ENCODE measurements around the gene RRP1. TPM values are rescaled to one million over a fixed set of nuclear protein-coding genes. Genes with fewer than 3 reads are reported as not detected.

The RRP1 gene
- total and polyA plus RNA-seq, 2 of the 13 experiments (the other 11 are each of a cell fraction or from before 2014, with no cell fraction given) = 20.1 to 35.1 TPM

DNA sequence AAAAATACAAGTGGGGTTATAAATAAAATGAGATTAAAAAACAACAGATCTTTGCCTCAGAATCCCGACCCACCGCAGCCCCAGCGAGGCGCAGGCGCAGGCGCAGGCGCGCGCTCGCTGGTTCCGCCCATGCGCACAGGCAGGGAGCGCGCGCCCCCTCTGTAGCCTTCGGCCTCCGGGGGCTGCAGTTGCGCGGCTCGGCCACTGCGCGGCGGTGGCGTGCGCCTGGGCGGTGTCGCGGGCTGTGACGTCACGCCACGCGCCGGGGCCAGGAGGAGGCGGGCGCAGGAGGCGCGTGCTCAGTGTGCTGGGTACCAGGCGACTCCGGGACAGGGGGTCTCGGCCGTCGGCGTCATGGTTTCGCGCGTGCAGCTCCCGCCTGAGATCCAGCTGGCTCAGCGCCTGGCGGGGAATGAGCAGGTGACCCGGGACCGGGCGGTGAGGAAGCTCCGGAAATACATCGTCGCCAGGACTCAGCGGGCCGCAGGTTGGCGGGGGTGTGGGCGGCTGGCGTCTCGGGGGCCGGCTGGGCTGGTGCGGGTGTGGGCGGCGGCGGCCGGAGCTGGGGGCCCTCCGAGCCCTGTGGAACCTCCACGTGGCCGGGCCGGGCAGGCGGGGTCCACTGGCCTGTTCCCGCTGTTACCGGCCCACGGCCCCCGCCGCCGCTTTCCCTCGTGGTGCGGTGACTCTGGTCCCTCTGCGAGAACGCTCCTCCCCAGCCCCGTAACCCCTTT, at the start of gene RRP1 (continued):
- TF ChIP-seq ZNF318 (CRISPR knock-in tag; IDR thresholded peaks at IDR 0.05) (no peak), HOXD1 (CRISPR knock-in tag; IDR thresholded peaks at IDR 0.05) (0 out of 2 replicates have a peak, but pooled peaks have one; percentile 22), HHEX (CRISPR knock-in tag; IDR thresholded peaks at IDR 0.05) (no peak), NBN (conservative IDR thresholded peaks at IDR 0.05) (no peak), HMG20A (CRISPR knock-in tag; IDR thresholded peaks at IDR 0.05; ENCODE audit: borderline replicate concordance) (no peak), MTF2 (CRISPR knock-in tag; IDR thresholded peaks at IDR 0.05; ENCODE audit: borderline replicate concordance) (no peak), ZNF780A (CRISPR knock-in tag; IDR thresholded peaks at IDR 0.05) (no peak), NFE2 (CRISPR knock-in tag; IDR thresholded peaks at IDR 0.05) (no peak), NKX3-1 (CRISPR knock-in tag; IDR thresholded peaks at IDR 0.05) (no peak), TCF7L2 (IDR thresholded peaks at IDR 0.05; ENCODE audit: low read depth, low read length) (no peak), ELK4 (CRISPR knock-in tag; IDR thresholded peaks at IDR 0.05; ENCODE audit: borderline replicate concordance) (no peak), ATF3 (CRISPR knock-in tag; IDR thresholded peaks at IDR 0.05) (peak; percentile 60), ATF7 (IDR thresholded peaks at IDR 0.05) (peak; percentile 39; the same call in 1 of the 2 replicates), ATF7 (CRISPR knock-in tag; IDR thresholded peaks at IDR 0.05) (peak; percentile 55)
- TF ChIP-seq, protein P1, sequence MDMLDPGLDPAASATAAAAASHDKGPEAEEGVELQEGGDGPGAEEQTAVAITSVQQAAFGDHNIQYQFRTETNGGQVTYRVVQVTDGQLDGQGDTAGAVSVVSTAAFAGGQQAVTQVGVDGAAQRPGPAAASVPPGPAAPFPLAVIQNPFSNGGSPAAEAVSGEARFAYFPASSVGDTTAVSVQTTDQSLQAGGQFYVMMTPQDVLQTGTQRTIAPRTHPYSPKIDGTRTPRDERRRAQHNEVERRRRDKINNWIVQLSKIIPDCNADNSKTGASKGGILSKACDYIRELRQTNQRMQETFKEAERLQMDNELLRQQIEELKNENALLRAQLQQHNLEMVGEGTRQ (IDR thresholded peaks at IDR 0.05; ENCODE audit: low read depth, low read length) = no peak
- TF ChIP-seq, protein P1 (CRISPR knock-in tag; IDR thresholded peaks at IDR 0.05; ENCODE audit: borderline replicate concordance) = no peak; the same call in 1 of the 2 replicates
